CD14-positive monocyte (primary cell): Measurements from ENCODE around the gene NPPB. TPM values are rescaled to one million over a fixed set of nuclear protein-coding genes. Genes with fewer than 3 reads are reported as not detected.
A peak's percentile ranks its signal among the peaks of the same experiment; 100 is the strongest.

Experiments
- DNase-seq, 3 donors: peaks; one replicate each; pipeline ENCODE4 v3.0.0-alpha.2; 2011 to 2022
- H2AFZ ChIP-seq: 2 replicates; pipeline ENCODE4 v1.6.0; 2012; ENCODE audit warnings: mild to moderate bottlenecking, low read depth, low read length, inconsistent platforms; ENCODE audit not compliant: insufficient read depth, poor library complexity, severe bottlenecking
- H3K27ac ChIP-seq, 2 donors: 1 replicate in 1 of 2; 2 replicates in 1 of 2; pipeline ENCODE4 v1.5.1; 2012 to 2013; ENCODE audit warnings: low read length in 2 of 2, control low read depth in 1 of 2, inconsistent platforms in 1 of 2, low read depth in 1 of 2, mild to moderate bottlenecking in 1 of 2
- H3K27me3 ChIP-seq, 2 donors: one replicate each; pipeline versions ENCODE4 v1.6.0 to v1.6.1; 2011 to 2013; ENCODE audit warnings: low read length in 2 of 2; ENCODE audit not compliant: control insufficient read depth in 2 of 2, insufficient read depth in 2 of 2
- H3K36me3 ChIP-seq, 2 donors: replicated peaks in 1 of 2; 1 replicate in 1 of 2; 2 replicates in 1 of 2; pipeline versions ENCODE4 v1.5.1 to v1.6.1; 2012 to 2013; ENCODE audit warnings: low read length in 2 of 2, control low read depth in 1 of 2, inconsistent platforms in 1 of 2, mild to moderate bottlenecking in 1 of 2; ENCODE audit not compliant: insufficient read depth in 2 of 2, control insufficient read depth in 1 of 2
- H3K4me1 ChIP-seq, 2 donors: 1 replicate in 1 of 2; 2 replicates in 1 of 2; pipeline versions ENCODE4 v1.5.1 to v1.6.1; 2012 to 2013; ENCODE audit warnings: low read length in 2 of 2, control low read depth in 1 of 2, inconsistent platforms in 1 of 2, mild to moderate bottlenecking in 1 of 2, moderate library complexity in 1 of 2; ENCODE audit not compliant: insufficient read depth in 2 of 2, control insufficient read depth in 1 of 2
- H3K4me2 ChIP-seq: replicated peaks from 2 replicates; pipeline ENCODE3; 2012; ENCODE audit warnings: low read length, moderate library complexity, mild to moderate bottlenecking; ENCODE audit not compliant: poor library complexity, severe bottlenecking; ENCODE audit errors: extremely low read depth
- H3K4me3 ChIP-seq, 3 experiments: fragments of 200-600 bp in 1 of 3; sonication (generic) in 1 of 3; replicated peaks in 1 of 3; 1 replicate in 2 of 3; 2 replicates in 1 of 3; pipeline ENCODE4 v1.5.1; 2011 to 2013; ENCODE audit warnings: low read length in 3 of 3, mild to moderate bottlenecking in 3 of 3, control low read depth in 2 of 3, low read depth in 2 of 3, inconsistent platforms in 1 of 3, moderate library complexity in 1 of 3
- H3K79me2 ChIP-seq: 2 replicates; pipeline ENCODE4 v1.6.0; 2012; ENCODE audit warnings: mild to moderate bottlenecking, control low read depth, inconsistent platforms, low read length, moderate library complexity; ENCODE audit not compliant: insufficient read depth
- H3K9ac ChIP-seq: 2 replicates; pipeline ENCODE4 v1.6.0; 2017; ENCODE audit warnings: low read length, mild to moderate bottlenecking; ENCODE audit not compliant: insufficient read depth, poor library complexity, severe bottlenecking
- H3K9me3 ChIP-seq, 2 donors: replicated peaks in 1 of 2; 1 replicate in 1 of 2; 2 replicates in 1 of 2; pipeline versions ENCODE4 v1.5.1 to v1.6.1; 2012 to 2013; ENCODE audit warnings: low read length in 2 of 2, control low read depth in 1 of 2; ENCODE audit not compliant: control insufficient read depth in 1 of 2, insufficient read depth in 1 of 2
- H4K20me1 ChIP-seq: 2 replicates; pipeline ENCODE4 v1.6.0; 2012; ENCODE audit warnings: mild to moderate bottlenecking, low read length, control low read depth, moderate library complexity; ENCODE audit not compliant: insufficient read depth
- H3K27ac Mint-ChIP-seq, 7 donors: one replicate each; pipeline ENCODE4 v1.8.0; 2020; ENCODE audit warnings: mild to moderate bottlenecking in 7 of 7, mixed read lengths in 7 of 7, moderate library complexity in 6 of 7, inconsistent platforms in 2 of 7
- H3K27me3 Mint-ChIP-seq, 3 donors: one replicate each; pipeline ENCODE4 v1.8.0; 2021 to 2022; ENCODE audit warnings: low read depth in 3 of 3, mild to moderate bottlenecking in 3 of 3, mixed read lengths in 3 of 3, moderate library complexity in 3 of 3, inconsistent platforms in 1 of 3
- H3K36me3 Mint-ChIP-seq, 2 donors: one replicate each; pipeline ENCODE4 v1.8.0; 2020; ENCODE audit warnings: mixed read lengths in 2 of 2, inconsistent platforms in 1 of 2, mild to moderate bottlenecking in 1 of 2
- H3K4me1 Mint-ChIP-seq: one replicate; pipeline ENCODE4 v1.8.0; 2020; ENCODE audit warnings: mild to moderate bottlenecking, mixed read lengths
- H3K4me3 Mint-ChIP-seq, 2 donors: one replicate each; pipeline ENCODE4 v1.8.0; 2020; ENCODE audit warnings: mild to moderate bottlenecking in 2 of 2, mixed read lengths in 2 of 2, moderate library complexity in 1 of 2
- H3K9me3 Mint-ChIP-seq, 7 donors: one replicate each; pipeline ENCODE4 v1.8.0; 2020 to 2022; ENCODE audit warnings: mixed read lengths in 7 of 7, mild to moderate bottlenecking in 6 of 7, moderate library complexity in 6 of 7, inconsistent platforms in 2 of 7
- WGBS: methylation state at CpG from one replicate; pipeline ENCODE4 v1.1.5; 2013; ENCODE audit warnings: missing lambda C conversion rate; ENCODE audit not compliant: insufficient coverage; 5-methylcytosine and 5-hydroxymethylcytosine counted together
- intact Hi-C, 2 donors: fragments of 100-400 bp; cut with micrococcal nuclease; formaldehyde crosslinking; loops; one replicate each; pipeline versions ENCODE4 v1.15.0 to v1.15.1; 2023
- polyA plus RNA-seq, 3 donors: library from polyadenylated mRNA; depleted of rRNA in 1 of 3; unstranded in 2 of 3; stranded (reverse) in 1 of 3; fragments of 300-500 nt in 2 of 3; fragments of >200 nt in 1 of 3; fragmentation: Illumina TruSeq in 2 of 3; gene quantifications; 1 replicate in 2 of 3; 2 replicates in 1 of 3; pipeline ENCODE4 v1.2.3, GENCODE V29; 2012 to 2021
- TF ChIP-seq, protein P1 (sequence below): fragments of 200-600 bp; IDR thresholded peaks from one replicate; pipeline ENCODE4 v1.8.0; 2022; ENCODE audit warnings: antibody characterized with exemption, mild to moderate bottlenecking

NPPB gene
- polyA plus RNA-seq, 3 donors: not detected

DNA sequence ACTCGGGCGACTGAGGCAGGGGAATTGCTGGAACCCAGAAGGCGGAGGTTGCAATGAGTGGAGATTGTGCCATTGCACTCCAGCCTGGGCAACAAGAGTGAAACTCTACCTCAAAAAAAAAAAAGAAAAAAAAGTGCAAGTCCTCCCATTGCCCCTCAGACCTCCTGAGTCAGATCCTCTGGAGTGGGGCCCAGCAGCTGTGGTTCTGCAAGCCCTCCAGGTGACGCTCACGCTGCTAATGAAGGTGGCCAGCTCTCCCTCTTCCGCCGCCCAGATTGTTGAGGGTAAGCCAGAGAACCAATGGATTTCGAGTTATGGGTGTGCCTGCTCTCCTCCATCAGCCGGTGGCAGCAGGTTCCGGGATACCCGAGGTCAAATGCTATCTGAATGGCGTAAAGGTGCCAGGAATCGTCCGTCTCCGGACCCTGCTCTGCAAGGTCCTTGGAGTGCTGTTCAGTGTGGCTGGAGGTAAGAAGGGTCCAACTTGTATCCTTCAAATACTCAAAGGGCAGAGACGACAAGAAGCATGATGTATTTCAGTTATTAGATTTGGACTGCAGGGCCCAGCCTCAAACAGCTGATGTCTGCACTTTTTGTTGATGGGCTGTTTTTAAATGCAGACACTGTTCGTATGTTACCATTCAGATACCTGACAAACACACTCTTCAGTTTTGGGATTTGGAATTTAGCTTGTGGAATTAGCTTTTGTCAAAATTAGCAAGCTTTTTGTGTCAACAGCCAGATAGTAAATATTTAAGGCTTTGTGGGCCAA lies 35.2 kb downstream of the NPPB start:
- H3K9me3 ChIP-seq: no peaks in the 10 kb centered on the region
- peaks cover 86 to 100% of the 10 kb centered on the region in 2 donors for H3K36me3 ChIP-seq
- WGBS: 93% methylated on average over 15 of the region's 17 CpGs
- no peak overlapping the region for H3K9ac ChIP-seq
- no peak overlapping the region for H3K27ac ChIP-seq
- H3K4me2 ChIP-seq: no peak overlapping the region
- TF ChIP-seq, protein P1, sequence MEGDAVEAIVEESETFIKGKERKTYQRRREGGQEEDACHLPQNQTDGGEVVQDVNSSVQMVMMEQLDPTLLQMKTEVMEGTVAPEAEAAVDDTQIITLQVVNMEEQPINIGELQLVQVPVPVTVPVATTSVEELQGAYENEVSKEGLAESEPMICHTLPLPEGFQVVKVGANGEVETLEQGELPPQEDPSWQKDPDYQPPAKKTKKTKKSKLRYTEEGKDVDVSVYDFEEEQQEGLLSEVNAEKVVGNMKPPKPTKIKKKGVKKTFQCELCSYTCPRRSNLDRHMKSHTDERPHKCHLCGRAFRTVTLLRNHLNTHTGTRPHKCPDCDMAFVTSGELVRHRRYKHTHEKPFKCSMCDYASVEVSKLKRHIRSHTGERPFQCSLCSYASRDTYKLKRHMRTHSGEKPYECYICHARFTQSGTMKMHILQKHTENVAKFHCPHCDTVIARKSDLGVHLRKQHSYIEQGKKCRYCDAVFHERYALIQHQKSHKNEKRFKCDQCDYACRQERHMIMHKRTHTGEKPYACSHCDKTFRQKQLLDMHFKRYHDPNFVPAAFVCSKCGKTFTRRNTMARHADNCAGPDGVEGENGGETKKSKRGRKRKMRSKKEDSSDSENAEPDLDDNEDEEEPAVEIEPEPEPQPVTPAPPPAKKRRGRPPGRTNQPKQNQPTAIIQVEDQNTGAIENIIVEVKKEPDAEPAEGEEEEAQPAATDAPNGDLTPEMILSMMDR: no peak
- H3K27me3 ChIP-seq: no peaks in the 10 kb centered on the region
- H3K79me2 ChIP-seq: no peaks in the 10 kb centered on the region
- no peaks in the 10 kb centered on the region for H3K9me3 Mint-ChIP-seq
- H3K4me1 Mint-ChIP-seq: no peaks in the 10 kb centered on the region
- H3K4me3 ChIP-seq: no peak overlapping the region
- H3K36me3 Mint-ChIP-seq: peaks cover 82 to 100% of the 10 kb centered on the region in 2 donors
- H3K4me1 ChIP-seq: no peaks in the 10 kb centered on the region
- intact Hi-C loops: loop anchor here in 1 of 2 donors (5.0 kb wide), 1 partner anchor 36 kb away; no protein-coding TSS in a partner anchor
- no peak overlapping the region for H2AFZ ChIP-seq
- H4K20me1 ChIP-seq: no peaks in the 10 kb centered on the region
- no peak for DNase-seq
- peaks cover 0 to 5% (median 2%) of the 10 kb centered on the region in 3 donors for H3K27me3 Mint-ChIP-seq
- no peak overlapping the region for H3K4me3 Mint-ChIP-seq
- peak overlapping the region in 1 of 7 donors; percentile 11 for H3K27ac Mint-ChIP-seq

DNA sequence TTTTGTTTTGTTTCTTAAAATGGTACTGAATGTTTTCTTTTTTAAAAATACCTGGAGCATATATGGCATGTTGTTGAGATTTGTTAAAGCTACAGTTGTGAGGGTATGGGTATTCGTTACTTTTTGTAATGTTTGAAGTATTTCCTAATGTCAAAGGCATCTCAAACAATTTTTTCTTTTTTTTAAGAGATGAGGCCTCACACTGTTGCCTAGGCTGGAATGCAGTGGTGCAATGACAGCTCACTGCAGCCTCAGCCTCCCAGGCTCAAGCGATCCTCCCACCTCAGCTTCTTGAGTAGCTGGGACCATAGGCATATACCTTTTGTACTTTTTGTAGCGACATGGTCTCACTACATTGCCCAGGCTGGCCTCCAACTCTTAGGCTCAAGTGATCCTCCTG lies 36.7 kb downstream of the NPPB start:
- intact Hi-C loops: loop anchor here in 1 of 2 donors (5.0 kb wide), 1 partner anchor 35 kb away; no protein-coding TSS in a partner anchor
- Histone ChIP-seq H2AFZ (no peak overlapping the region), H3K9me3 (no peaks in the 10 kb centered on the region), H3K27me3 (no peaks in the 10 kb centered on the region), H3K9ac (no peak overlapping the region), H3K79me2 (no peaks in the 10 kb centered on the region), H3K27ac (peak overlapping the region in 1 of 2 donors; percentile 55), H3K4me3 (no peak overlapping the region), H3K36me3 (peaks cover 86 to 100% of the 10 kb centered on the region in 2 donors), H3K4me2 (no peak overlapping the region), H3K4me1 (no peaks in the 10 kb centered on the region), H4K20me1 (no peaks in the 10 kb centered on the region)
- H3K4me1 Mint-ChIP-seq: no peaks in the 10 kb centered on the region
- whole genome bisulfite sequencing: 100% methylated on average over 2 of the region's 3 CpGs
- no peak for DNase-seq
- TF ChIP-seq, protein P1: no peak
- H3K27me3 Mint-ChIP-seq: peaks cover 0 to 5% (median 0%) of the 10 kb centered on the region in 3 donors
- no peaks in the 10 kb centered on the region for H3K9me3 Mint-ChIP-seq
- no peak overlapping the region for H3K4me3 Mint-ChIP-seq
- H3K27ac Mint-ChIP-seq: peak overlapping the region in 1 of 7 donors; percentile 5
- H3K36me3 Mint-ChIP-seq: peaks cover 80 to 100% of the 10 kb centered on the region in 2 donors
